PC-9 (cell line): ENCODE data around the gene TOX2. TPM values are rescaled to one million over a fixed set of nuclear protein-coding genes. Genes with fewer than 3 reads are reported as not detected.

ENCODE experiments used
- BruUV-seq: library from RNA; stranded (reverse); fragments of 400-500 nt; replicated peaks from 2 replicates; lab custom pipeline; 2021; lab: Mats Ljungman, UMichigan
- CTCF ChIA-PET: fragments of 300-600 bp; sonication (Branson Sonifier 250); formaldehyde crosslinking; loops from one replicate; lab custom pipeline; 2022; ENCODE audit warnings: antibody characterized with exemption; lab: Charles Lee
- POLR2A ChIA-PET: fragments of 300-600 bp; sonication (Branson Sonifier 250); formaldehyde crosslinking; loops from one replicate; lab custom pipeline; 2022; ENCODE audit warnings: antibody characterized with exemption; ENCODE audit not compliant: unreplicated experiment; lab: Charles Lee
- DNase-seq, 2 experiments: peaks; one replicate each; pipeline versions ENCODE4 v3.0.0 to v3.0.0-alpha.2; 2015 to 2022; ENCODE audit warnings: mixed read lengths in 1 of 2
- H2AFZ ChIP-seq: fragments of 200-600 bp; sonication (generic); 2 replicates; pipeline ENCODE4 v1.8.1; 2017; ENCODE audit warnings: antibody characterized with exemption
- H3F3A ChIP-seq: fragments of 200-600 bp; sonication (generic); 2 replicates; pipeline ENCODE4 v1.8.1; 2017; ENCODE audit warnings: antibody characterized with exemption, mild to moderate bottlenecking, low read depth; ENCODE audit not compliant: insufficient read depth
- H3K27ac ChIP-seq: fragments of 200-600 bp; sonication (generic); 2 replicates; pipeline ENCODE4 v1.6.1; 2016; ENCODE audit warnings: mixed run types
- H3K27me3 ChIP-seq: fragments of 200-600 bp; sonication (generic); 2 replicates; pipeline ENCODE4 v1.6.1; 2016; ENCODE audit warnings: low read depth, mixed run types; ENCODE audit not compliant: insufficient read depth
- H3K36me3 ChIP-seq: fragments of 200-600 bp; sonication (generic); 2 replicates; pipeline ENCODE4 v1.6.1; 2016; ENCODE audit warnings: low read depth, mixed run types
- H3K4me1 ChIP-seq: fragments of 200-600 bp; sonication (generic); replicated peaks from 2 replicates; pipeline ENCODE4 v1.6.1; 2016; ENCODE audit warnings: mixed run types; ENCODE audit not compliant: insufficient read depth
- H3K4me2 ChIP-seq: fragments of 200-600 bp; sonication (generic); 2 replicates; pipeline ENCODE4 v1.6.1; 2017; ENCODE audit warnings: mixed run types
- H3K4me3 ChIP-seq: fragments of 200-600 bp; sonication (generic); 2 replicates; pipeline ENCODE4 v1.6.1; 2016; ENCODE audit warnings: mixed run types
- H3K79me2 ChIP-seq: fragments of 200-600 bp; sonication (generic); 2 replicates; pipeline ENCODE4 v1.6.1; 2017; ENCODE audit warnings: low read depth, mixed run types
- H3K9me2 ChIP-seq: fragments of 200-600 bp; sonication (generic); 2 replicates; pipeline ENCODE4 v1.8.1; 2017; ENCODE audit warnings: mild to moderate bottlenecking; ENCODE audit not compliant: insufficient read depth
- H3K9me3 ChIP-seq: fragments of 200-600 bp; sonication (generic); 2 replicates; pipeline ENCODE4 v1.8.1; 2016; ENCODE audit warnings: low read depth; ENCODE audit not compliant: insufficient read depth
- H4K20me1 ChIP-seq: fragments of 200-600 bp; sonication (generic); 2 replicates; pipeline ENCODE4 v1.8.1; 2017; ENCODE audit not compliant: insufficient read depth
- EZH2 ChIP-seq: fragments of 200-600 bp; sonication (generic); IDR thresholded peaks from 2 replicates; pipeline ENCODE4 v1.8.0; 2017; ENCODE audit warnings: antibody characterized with exemption, low read depth
- intact Hi-C: fragments of 100-400 bp; cut with micrococcal nuclease; formaldehyde crosslinking; loops from one replicate; pipeline ENCODE4 v1.10.0; 2022; ENCODE audit not compliant: unreplicated experiment
- total RNA-seq: library from RNA; stranded (reverse); gene quantifications from 2 replicates; pipeline ENCODE4 v1.2.3, GENCODE V29; 2021
- TF ChIP-seq, protein P1 (sequence below): fragments of 200-600 bp; sonication (generic); conservative IDR thresholded peaks from 2 replicates; pipeline ENCODE4 v1.6.1; 2017; ENCODE audit warnings: mixed run types, antibody characterized with exemption, mild to moderate bottlenecking, moderate library complexity

The TOX2 gene
- total RNA-seq, 1 experiment from 2014 or later: 30.1 TPM

DNA sequence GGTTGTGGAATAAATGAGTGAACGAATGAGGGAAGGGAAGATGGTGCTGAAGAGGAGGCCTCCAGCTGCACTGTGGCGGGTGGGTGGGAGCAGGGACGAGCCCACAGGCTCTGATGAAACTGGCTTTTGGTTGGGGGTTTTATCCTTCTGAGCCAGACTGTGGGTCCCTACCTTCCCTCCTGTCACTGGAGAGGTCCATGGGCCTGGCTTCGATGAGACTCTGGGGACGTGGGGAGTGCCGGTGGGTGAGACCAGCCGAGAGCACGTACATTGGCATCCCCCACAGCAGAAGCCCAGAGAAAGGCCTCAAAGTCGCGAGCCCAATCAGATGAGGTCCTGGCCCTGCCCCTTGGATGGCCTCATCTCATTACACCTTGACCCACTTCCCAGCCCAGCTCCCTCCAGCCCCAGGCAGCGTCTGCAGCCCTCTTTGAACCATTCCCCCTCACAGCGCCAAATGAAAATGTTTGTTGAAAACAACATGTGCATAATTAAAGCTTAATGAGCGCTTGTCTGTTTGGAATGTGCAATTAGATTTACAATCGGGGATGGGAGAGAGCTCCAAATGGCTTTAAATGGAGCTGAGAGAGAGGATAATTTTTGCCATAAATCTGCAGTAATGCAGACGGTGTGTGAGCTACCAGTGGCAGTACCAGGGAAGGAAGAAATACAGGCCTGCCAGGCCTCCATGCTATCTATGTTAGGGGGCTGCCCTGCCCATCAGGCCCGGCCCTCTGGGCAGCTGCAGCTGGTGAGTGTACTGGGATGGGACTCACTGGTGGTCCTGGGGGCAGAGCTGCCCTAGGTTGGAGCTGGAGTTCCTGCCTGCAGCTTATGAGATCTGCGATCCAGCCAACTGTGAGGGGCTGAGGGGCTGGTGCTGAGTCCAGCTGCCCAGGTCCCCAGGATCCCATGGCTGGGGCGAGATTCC, 47.2 kb downstream of the TOX2 start:
- TF ChIP-seq EZH2: no peak
- TF ChIP-seq, protein P1, sequence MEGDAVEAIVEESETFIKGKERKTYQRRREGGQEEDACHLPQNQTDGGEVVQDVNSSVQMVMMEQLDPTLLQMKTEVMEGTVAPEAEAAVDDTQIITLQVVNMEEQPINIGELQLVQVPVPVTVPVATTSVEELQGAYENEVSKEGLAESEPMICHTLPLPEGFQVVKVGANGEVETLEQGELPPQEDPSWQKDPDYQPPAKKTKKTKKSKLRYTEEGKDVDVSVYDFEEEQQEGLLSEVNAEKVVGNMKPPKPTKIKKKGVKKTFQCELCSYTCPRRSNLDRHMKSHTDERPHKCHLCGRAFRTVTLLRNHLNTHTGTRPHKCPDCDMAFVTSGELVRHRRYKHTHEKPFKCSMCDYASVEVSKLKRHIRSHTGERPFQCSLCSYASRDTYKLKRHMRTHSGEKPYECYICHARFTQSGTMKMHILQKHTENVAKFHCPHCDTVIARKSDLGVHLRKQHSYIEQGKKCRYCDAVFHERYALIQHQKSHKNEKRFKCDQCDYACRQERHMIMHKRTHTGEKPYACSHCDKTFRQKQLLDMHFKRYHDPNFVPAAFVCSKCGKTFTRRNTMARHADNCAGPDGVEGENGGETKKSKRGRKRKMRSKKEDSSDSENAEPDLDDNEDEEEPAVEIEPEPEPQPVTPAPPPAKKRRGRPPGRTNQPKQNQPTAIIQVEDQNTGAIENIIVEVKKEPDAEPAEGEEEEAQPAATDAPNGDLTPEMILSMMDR: no peak
- intact Hi-C loops: no loop called here
- 0 out of 2 replicates have a peak, but pooled peaks cover 8% of the 10 kb centered on the region for H3K9me3 ChIP-seq
- ChIA-PET CTCF (no interaction called here), POLR2A (no interaction called here)
- no peak overlapping the region for H3K4me3 ChIP-seq
- peaks cover 38% of the 10 kb centered on the region for H3K36me3 ChIP-seq
- BruUV-seq: no TSS peak
- no peaks in the 10 kb centered on the region for H3K9me2 ChIP-seq
- H2AFZ ChIP-seq: no peak overlapping the region
- peaks cover 21% of the 10 kb centered on the region for H3K4me1 ChIP-seq
- peaks cover 18% of the 10 kb centered on the region for H3F3A ChIP-seq
- no peak overlapping the region for H3K4me2 ChIP-seq
- H3K27me3 ChIP-seq: no peaks in the 10 kb centered on the region
- DNase-seq: no peak
- peaks cover 100% of the 10 kb centered on the region for H3K79me2 ChIP-seq
- no peaks in the 10 kb centered on the region for H4K20me1 ChIP-seq
- no peak overlapping the region for H3K27ac ChIP-seq

DNA sequence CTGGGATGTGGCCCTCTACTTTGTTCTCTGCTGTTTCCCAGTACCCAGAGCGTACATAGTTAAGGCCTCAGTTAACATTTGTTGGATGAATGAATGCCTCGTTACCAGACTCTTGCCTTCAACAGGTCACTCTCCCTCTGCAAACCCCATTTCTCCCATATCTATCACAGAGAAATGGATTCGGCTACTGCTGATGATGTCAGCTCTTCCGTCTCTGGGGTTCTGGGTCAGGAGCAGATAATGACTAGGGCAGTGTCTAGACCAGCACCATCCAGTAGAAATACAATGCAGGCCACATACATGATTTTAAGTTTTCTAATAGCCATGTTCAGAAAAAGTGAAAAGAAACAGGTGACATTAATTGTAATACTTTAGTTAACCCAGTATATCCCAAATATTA, 47.9 kb downstream of the TOX2 start:
- Histone ChIP-seq H3K27me3 (no peaks in the 10 kb centered on the region), H3K9me2 (no peaks in the 10 kb centered on the region), H4K20me1 (no peaks in the 10 kb centered on the region), H2AFZ (no peak overlapping the region), H3F3A (peaks cover 11% of the 10 kb centered on the region), H3K27ac (no peak overlapping the region), H3K79me2 (peaks cover 100% of the 10 kb centered on the region), H3K4me1 (peaks cover 14% of the 10 kb centered on the region), H3K36me3 (peaks cover 31% of the 10 kb centered on the region), H3K4me2 (no peak overlapping the region), H3K4me3 (no peak overlapping the region), H3K9me3 (0 out of 2 replicates have a peak, but pooled peaks cover 8% of the 10 kb centered on the region)
- no TSS peak for BruUV-seq
- intact Hi-C loops: no loop called here
- CTCF ChIA-PET: interaction anchor here (0.6 kb wide), 1 partner anchor 13 kb away, joined by 3 read pairs; no protein-coding TSS in a partner anchor
- no peak for DNase-seq
- TF ChIP-seq EZH2: no peak
- TF ChIP-seq, protein P1: no peak
- POLR2A ChIA-PET: no interaction called here

DNA sequence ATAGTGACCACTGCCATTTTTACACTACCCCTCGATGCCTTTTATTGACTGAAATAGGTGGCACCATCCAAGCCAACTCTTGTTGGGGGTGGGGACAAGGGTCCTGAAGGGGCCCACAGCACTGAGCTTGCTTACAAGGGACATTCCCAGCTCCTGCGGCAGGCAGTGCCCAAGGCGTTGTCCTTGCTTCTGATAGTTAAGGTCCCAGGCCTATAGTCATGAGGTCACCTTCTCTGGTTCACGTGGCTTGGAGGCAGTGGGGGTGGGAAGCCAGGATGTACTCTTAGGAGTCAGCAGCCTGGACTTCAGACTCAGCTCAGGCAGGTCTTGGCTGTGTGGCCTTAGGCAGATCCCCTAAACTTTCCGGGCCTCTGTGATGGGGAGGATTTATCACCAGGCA, 48.6 kb downstream of the TOX2 start:
- CTCF ChIA-PET: interaction anchor here (0.6 kb wide), 1 partner anchor 14 kb away, joined by 3 read pairs; no protein-coding TSS in a partner anchor
- no peak overlapping the region for H3K27ac ChIP-seq
- no peaks in the 10 kb centered on the region for H4K20me1 ChIP-seq
- H3K36me3 ChIP-seq: peaks cover 28% of the 10 kb centered on the region
- peaks cover 7% of the 10 kb centered on the region; the same call in 1 of the 2 replicates for H3K4me1 ChIP-seq
- peaks cover 4% of the 10 kb centered on the region for H3F3A ChIP-seq
- no peak overlapping the region for H2AFZ ChIP-seq
- no peak overlapping the region for H3K4me2 ChIP-seq
- intact Hi-C loops: no loop called here
- no TSS peak for BruUV-seq
- H3K27me3 ChIP-seq: no peaks in the 10 kb centered on the region
- H3K9me2 ChIP-seq: no peaks in the 10 kb centered on the region
- no peak overlapping the region for H3K4me3 ChIP-seq
- TF ChIP-seq, protein P1: no peak
- TF ChIP-seq EZH2: no peak
- POLR2A ChIA-PET: no interaction called here
- peaks cover 98% of the 10 kb centered on the region for H3K79me2 ChIP-seq
- 0 out of 2 replicates have a peak, but pooled peaks cover 1% of the 10 kb centered on the region for H3K9me3 ChIP-seq
- no peak for DNase-seq
